GM23338 (cell line): ENCODE results near the gene MTARC1. TPM values are rescaled to one million over a fixed set of nuclear protein-coding genes. Genes with fewer than 3 reads are reported as not detected.

Source experiments
- ATAC-seq: fragments of 200-7000 bp; cut with Tn5 transposase; 3 replicates; pipeline ENCODE4 v1.9.1; 2020
- DNase-seq: peaks from one replicate; pipeline ENCODE4 v3.0.0-alpha.2; 2015; ENCODE audit warnings: low spot score
- H2AFZ ChIP-seq: fragments of 200-600 bp; sonication (generic); 2 replicates; pipeline ENCODE4 v1.8.0; 2016; ENCODE audit warnings: antibody characterized with exemption, mild to moderate bottlenecking, moderate library complexity
- H3F3A ChIP-seq: fragments of 200-600 bp; sonication (generic); replicated peaks from 2 replicates; pipeline ENCODE4 v1.8.0; 2017; ENCODE audit warnings: antibody characterized with exemption, mixed run types, low read depth
- H3K27ac ChIP-seq: fragments of 200-600 bp; sonication (generic); 2 replicates; pipeline ENCODE4 v1.6.1; 2016; ENCODE audit warnings: low read depth
- H3K27me3 ChIP-seq: fragments of 200-600 bp; sonication (generic); 2 replicates; pipeline ENCODE4 v1.8.0; 2016; ENCODE audit warnings: mild to moderate bottlenecking, mixed run types, moderate library complexity; ENCODE audit not compliant: insufficient read depth
- H3K36me3 ChIP-seq: fragments of 200-600 bp; sonication (generic); 2 replicates; pipeline ENCODE4 v1.8.0; 2016; ENCODE audit warnings: mild to moderate bottlenecking; ENCODE audit not compliant: insufficient read depth
- H3K4me1 ChIP-seq: fragments of 200-600 bp; sonication (generic); 2 replicates; pipeline ENCODE4 v1.8.0; 2016; ENCODE audit warnings: mild to moderate bottlenecking, moderate library complexity; ENCODE audit not compliant: insufficient read depth
- H3K4me2 ChIP-seq: fragments of 200-600 bp; sonication (generic); 2 replicates; pipeline ENCODE4 v1.7.1; 2017; ENCODE audit warnings: mixed run types
- H3K4me3 ChIP-seq: fragments of 200-600 bp; sonication (generic); 2 replicates; pipeline ENCODE4 v1.6.1; 2016; ENCODE audit warnings: mixed run types
- H3K79me2 ChIP-seq: fragments of 200-600 bp; sonication (generic); replicated peaks from 2 replicates; pipeline ENCODE4 v1.8.0; 2017; ENCODE audit warnings: mild to moderate bottlenecking; ENCODE audit not compliant: insufficient read depth
- H3K9me2 ChIP-seq: fragments of 200-600 bp; sonication (generic); 2 replicates; pipeline ENCODE4 v1.8.0; 2017; ENCODE audit not compliant: insufficient read depth
- H4K20me1 ChIP-seq: fragments of 200-600 bp; sonication (generic); replicated peaks from 2 replicates; pipeline ENCODE4 v1.8.0; 2017; ENCODE audit warnings: mild to moderate bottlenecking; ENCODE audit not compliant: insufficient read depth
- H3K27ac Mint-ChIP-seq: 2 replicates; pipeline ENCODE4 v1.8.0; 2020; ENCODE audit warnings: inconsistent platforms, mild to moderate bottlenecking, moderate library complexity, mixed read lengths
- H3K27me3 Mint-ChIP-seq: 3 replicates; pipeline ENCODE4 v1.8.0; 2022; ENCODE audit warnings: low read depth, mild to moderate bottlenecking, moderate library complexity, mixed read lengths, inconsistent platforms; ENCODE audit not compliant: insufficient read depth, poor library complexity
- H3K36me3 Mint-ChIP-seq: 3 replicates; pipeline ENCODE4 v1.8.0; 2021; ENCODE audit warnings: low read depth, mild to moderate bottlenecking, inconsistent platforms, moderate library complexity, mixed read lengths
- H3K4me1 Mint-ChIP-seq: 3 replicates; pipeline ENCODE4 v1.8.0; 2020; ENCODE audit warnings: mild to moderate bottlenecking, inconsistent platforms, mixed read lengths
- H3K4me3 Mint-ChIP-seq: 3 replicates; pipeline ENCODE4 v1.8.0; 2021; ENCODE audit warnings: moderate library complexity, mild to moderate bottlenecking, inconsistent platforms, mixed read lengths
- H3K9me3 Mint-ChIP-seq: 3 replicates; pipeline ENCODE4 v1.8.0; 2020; ENCODE audit warnings: moderate library complexity, mild to moderate bottlenecking, inconsistent platforms, mixed read lengths
- CREB1 ChIP-seq: fragments of 250-450 bp; sonication (Bioruptor Pico); IDR thresholded peaks from 2 replicates; pipeline ENCODE4 v1.5.0; 2020; ENCODE audit warnings: low read depth, mild to moderate bottlenecking, moderate library complexity
- CTCF ChIP-seq, 2 experiments: fragments of 200-600 bp in 1 of 2; sonication (generic) in 1 of 2; conservative IDR thresholded peaks; 2 replicates each; pipeline versions ENCODE4 v1.5.1 to v1.6.1; 2016 to 2017; ENCODE audit warnings: antibody characterized with exemption in 2 of 2, low read depth in 2 of 2, mild to moderate bottlenecking in 2 of 2, moderate library complexity in 1 of 2
- EZH2 ChIP-seq: fragments of 200-600 bp; sonication (generic); IDR thresholded peaks from one replicate; pipeline ENCODE4 v1.8.0; 2017; ENCODE audit warnings: antibody characterized with exemption, mild to moderate bottlenecking, low read depth; ENCODE audit not compliant: unreplicated experiment
- EZH2phosphoT487 ChIP-seq: fragments of 200-600 bp; sonication (generic); IDR thresholded peaks from one replicate; pipeline ENCODE4 v1.8.1; 2018; ENCODE audit warnings: antibody characterized with exemption; ENCODE audit not compliant: unreplicated experiment
- NANOG ChIP-seq: IDR thresholded peaks from 2 replicates; pipeline ENCODE4 v1.6.1; 2016; ENCODE audit warnings: antibody characterized with exemption, borderline replicate concordance
- POLR2AphosphoS5 ChIP-seq: IDR thresholded peaks from 2 replicates; pipeline ENCODE4 v1.6.1; 2016; ENCODE audit warnings: antibody characterized with exemption, low read depth
- REST ChIP-seq: IDR thresholded peaks from one replicate; pipeline ENCODE4 v1.6.1; 2018; ENCODE audit warnings: antibody characterized with exemption; ENCODE audit not compliant: unreplicated experiment
- STAT1 ChIP-seq: IDR thresholded peaks from one replicate; pipeline ENCODE4 v1.6.1; 2016; ENCODE audit warnings: antibody characterized with exemption; ENCODE audit not compliant: unreplicated experiment
- ZNF462 ChIP-seq: fragments of 250-450 bp; sonication (Bioruptor Pico); IDR thresholded peaks from 2 replicates; pipeline ENCODE4 v1.5.0; 2020; ENCODE audit warnings: mild to moderate bottlenecking, moderate library complexity
- polyA plus RNA-seq: library from polyadenylated mRNA; unstranded; fragments of >200 nt; fragmentation: Nextera tagmentation; extraction: Ambion mirVana; gene quantifications from 2 replicates; pipeline ENCODE4 v1.2.1, GENCODE V29; 2016
- total RNA-seq: library from RNA; depleted of rRNA; stranded (reverse); fragments of >200 nt; shearing (Covaris generic); gene quantifications from 2 replicates; pipeline ENCODE4 v1.2.3, GENCODE V29; 2014

The MTARC1 gene
- total and polyA plus RNA-seq, 2 experiments from 2014 or later = 33.9 to 34.6 TPM

- TF ChIP-seq ZNF462 (CRISPR knock-in tag) = no peak
- no peak for TF ChIP-seq NANOG
Observed at GRCh38 chr1:220748936-220749335, 37.8 kb upstream of the MTARC1 start (continued).

GRCh38 chr1:220750131-220750515 lies 36.6 kb upstream of the MTARC1 start:
- Histone ChIP-seq H3K4me2 (peak overlapping the region; percentile 42; the same call in 1 of the 2 replicates), H3K27me3 (peaks cover 37% of the 10 kb centered on the region), H4K20me1 (peaks cover 13% of the 10 kb centered on the region), H3K79me2 (peaks cover 15% of the 10 kb centered on the region), H3K4me1 (peaks cover 23% of the 10 kb centered on the region), H3K36me3 (no peaks in the 10 kb centered on the region), H3K4me3 (0 out of 2 replicates have a peak overlapping the region, but pooled peaks have one; percentile 15), H3K9me2 (no peaks in the 10 kb centered on the region), H3K27ac (no peak overlapping the region), H2AFZ (no peak overlapping the region), H3F3A (no peaks in the 10 kb centered on the region)
- DNase-seq (no peak), ATAC-seq (no peak)
- Mint-ChIP-seq H3K36me3 (peaks cover 4% of the 10 kb centered on the region; the same call in 2 of the 3 replicates), H3K9me3 (no peaks in the 10 kb centered on the region), H3K27me3 (peaks cover 27% of the 10 kb centered on the region), H3K4me1 (peaks cover 46% of the 10 kb centered on the region), H3K27ac (no peak overlapping the region), H3K4me3 (no peak overlapping the region)
- TF ChIP-seq CTCF (conservative IDR thresholded peaks at IDR 0.05; ENCODE audit: low read depth in 2 of 2) (no peak), CREB1 (CRISPR knock-in tag) (no peak), EZH2phosphoT487 (no peak), REST (no peak), EZH2 (no peak), POLR2AphosphoS5 (no peak), STAT1 (no peak)
